Anterior cingulate cortex (tissue), 58 donors: ENCODE results near the gene PUS10.
"Not testable (repeated sequence)": the region's sequence is repeated elsewhere in the genome, so short reads cannot be mapped to it uniquely, and the experiment has no call there.

ENCODE experiments used
- DNase-seq, 58 donors: peaks; one replicate each; lab custom pipeline; 2025; lab: John Stamatoyannopoulos, UW

PUS10 gene

DNA sequence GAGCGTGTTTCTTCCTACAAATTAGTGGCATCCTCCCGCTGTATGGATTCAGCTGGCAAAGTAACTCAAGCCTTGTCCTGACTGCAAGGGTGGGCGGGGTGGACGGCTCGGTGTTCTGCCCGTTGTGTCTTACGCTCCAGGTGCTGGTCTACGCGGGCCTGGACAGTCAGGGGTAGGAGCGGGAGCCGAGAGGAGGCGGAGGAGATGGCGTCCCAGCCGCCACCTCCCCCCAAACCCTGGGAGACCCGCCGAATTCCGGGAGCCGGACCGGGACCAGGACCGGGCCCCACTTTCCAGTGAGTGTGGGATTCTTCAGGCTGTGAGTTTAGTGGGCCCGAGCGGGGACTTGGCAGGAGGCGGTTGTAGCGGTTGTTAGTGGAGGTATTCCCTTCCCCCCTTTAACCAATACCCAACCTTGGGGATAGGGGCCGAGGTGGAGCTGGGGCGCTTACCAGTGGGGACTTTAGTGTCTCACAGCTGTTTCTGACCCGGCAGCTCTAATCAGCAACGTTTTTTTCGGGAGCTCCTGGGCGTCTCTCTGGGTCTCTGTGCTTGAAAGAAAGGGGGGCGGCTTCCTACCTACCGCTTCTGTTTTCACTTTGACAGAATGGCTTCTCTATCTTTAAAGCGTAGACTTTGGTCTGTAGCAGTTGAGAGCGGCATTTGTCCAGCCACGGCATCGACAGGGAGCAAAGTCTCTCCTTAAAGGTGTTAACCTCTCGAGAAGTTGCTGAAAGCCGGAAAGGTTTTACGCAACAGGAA is at the start of gene PUS10, which contains the start of gene PEX13:
PUS10 (minus strand) TSS at position 700 of the 762 bp plus-strand sequence. CDS start 6,365 bp downstream, outside the sequence.
PEX13 (plus strand) TSS at position 165 of the 762 bp plus-strand sequence; CDS start at position 205, 40 bp downstream.
- DNase-seq, result peak; percentile 29 to 96 (median 83)

GRCh38 chr2:61065714-61066709 is 48.0 kb upstream of the PUS10 start, which contains the start of gene SANBR:
Gene SANBR, plus strand, starts transcription at chr2:61065871. Its CDS starts 4,480 bp downstream, at chr2:61070351.
- DNase-seq, result peak; percentile 32 to 93 (median 83)

DNA sequence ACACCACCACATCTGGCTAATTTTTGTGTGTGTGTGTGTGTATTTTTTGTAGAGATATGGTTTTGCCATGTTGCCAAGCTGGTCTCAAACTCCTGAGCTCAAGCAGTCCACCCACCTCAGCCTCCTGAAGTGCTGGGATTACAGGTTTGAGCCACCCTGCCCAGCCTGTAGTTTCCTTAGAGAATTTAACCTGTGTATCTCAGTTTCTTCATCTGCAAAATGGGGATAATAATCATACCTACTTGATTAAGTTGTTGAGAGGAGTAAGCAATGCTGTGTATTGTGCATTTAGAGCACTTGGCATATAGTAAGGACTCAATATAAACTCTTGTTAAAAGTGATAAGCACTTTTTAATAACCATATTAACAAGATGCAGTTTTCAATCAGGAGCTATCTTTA is 41.3 kb upstream of the PUS10 start:
- no peak for DNase-seq

DNA sequence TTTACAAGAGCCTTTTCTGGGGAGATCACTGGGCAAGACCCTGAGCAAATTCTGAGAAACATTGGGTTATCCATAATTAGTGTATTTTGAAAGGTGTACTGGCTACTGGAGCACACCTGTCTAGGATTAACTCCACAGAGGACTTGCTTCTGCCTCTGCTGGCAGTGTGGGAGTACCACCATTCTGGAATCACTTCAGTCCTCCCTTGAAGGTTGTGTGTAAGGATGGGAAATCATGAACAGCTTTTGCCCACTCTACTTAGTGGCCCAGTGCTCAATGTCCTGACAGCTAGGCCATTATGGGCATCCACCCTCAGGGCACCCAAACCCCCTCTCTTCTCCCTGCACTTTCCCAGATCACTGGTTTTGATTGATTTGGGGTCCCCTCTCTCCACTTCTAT is 39.5 kb upstream of the PUS10 start:
- no peak for DNase-seq

DNA sequence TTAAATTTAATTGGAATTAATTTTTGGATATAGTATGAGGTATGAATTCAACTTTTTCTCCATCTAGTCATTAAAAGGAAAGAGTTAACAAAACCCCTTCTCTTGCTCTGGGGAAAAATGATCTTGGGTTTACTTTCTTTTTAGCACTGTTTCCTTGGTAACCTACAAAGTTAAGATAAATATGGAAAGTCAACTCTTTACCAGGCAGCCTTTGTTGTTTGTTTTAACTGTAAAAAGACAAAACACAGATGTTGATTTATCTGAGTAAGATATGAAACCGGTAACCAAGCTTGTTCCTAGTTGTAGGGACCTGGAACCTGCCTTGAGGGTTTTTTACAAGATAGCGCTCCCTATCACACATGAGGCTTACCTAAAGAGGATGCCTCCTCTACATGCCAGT is 37.5 kb upstream of the PUS10 start:
- DNase-seq, result no peak

DNA sequence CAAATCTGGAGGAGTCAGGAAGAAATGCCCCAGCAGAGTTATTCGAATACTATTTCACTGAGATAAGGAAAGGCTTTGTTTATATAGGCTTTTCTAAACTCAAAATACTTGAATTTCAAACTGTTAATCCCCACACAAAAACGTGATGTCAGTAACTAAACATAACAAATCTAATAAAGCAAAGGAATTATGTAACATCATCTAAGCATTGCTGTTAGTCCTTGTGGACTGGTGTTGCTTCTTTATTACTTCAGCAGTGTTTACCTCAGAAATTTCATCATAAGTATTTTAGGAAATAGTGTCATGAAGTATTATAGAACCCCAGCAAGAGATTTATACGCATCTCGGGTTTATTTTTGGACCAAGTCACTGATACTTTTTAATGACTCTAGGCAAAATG is 27.9 kb upstream of the PUS10 start:
- no peak for DNase-seq

DNA sequence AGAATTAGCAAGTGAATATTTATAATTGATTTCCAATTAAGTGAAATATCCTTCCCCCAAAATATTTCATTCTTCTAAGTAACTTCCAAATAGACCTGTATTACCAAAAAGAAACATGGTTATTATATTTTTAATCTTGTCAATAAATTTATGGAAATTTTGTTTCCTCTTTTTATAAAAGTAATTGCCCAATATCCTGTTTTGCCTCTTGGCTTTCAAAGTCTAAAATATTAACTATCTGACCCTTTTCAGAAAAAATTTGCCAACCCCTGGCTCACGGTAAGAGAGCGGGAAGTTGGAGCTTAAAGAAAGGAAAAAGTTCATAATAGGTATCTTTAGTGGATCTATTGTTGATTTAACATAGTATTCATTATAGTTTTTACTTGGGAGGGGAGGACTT is 27.2 kb upstream of the PUS10 start:
- no peak for DNase-seq

DNA sequence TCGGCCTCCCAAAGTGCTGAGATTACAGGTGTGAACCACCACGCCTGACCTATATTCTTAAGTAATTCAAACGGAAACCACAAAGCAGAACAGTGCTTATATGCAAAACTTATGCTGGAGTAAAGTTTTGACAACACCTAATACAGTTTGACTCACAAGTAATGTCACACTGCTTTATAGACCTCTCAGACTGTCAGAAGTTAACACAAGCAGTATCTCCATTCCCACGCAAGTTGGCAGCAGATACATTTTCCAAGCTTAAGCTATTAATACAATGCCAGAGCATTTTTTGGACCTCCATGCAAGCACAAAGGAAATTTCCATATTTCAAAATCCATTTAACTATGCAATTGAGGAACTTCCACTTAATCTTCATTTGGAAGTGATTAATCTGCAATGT is 26.6 kb upstream of the PUS10 start:
- DNase-seq, result no peak

- DNase-seq, result no peak
Observed at GRCh38 chr2:61042807-61043206, 24.8 kb upstream of the PUS10 start.

GRCh38 chr2:61036643-61037042 is 18.6 kb upstream of the PUS10 start:
- DNase-seq, result not testable (repeated sequence)

- DNase-seq, result not testable (repeated sequence)
Observed at GRCh38 chr2:61034592-61034991, 16.5 kb upstream of the PUS10 start.

DNA sequence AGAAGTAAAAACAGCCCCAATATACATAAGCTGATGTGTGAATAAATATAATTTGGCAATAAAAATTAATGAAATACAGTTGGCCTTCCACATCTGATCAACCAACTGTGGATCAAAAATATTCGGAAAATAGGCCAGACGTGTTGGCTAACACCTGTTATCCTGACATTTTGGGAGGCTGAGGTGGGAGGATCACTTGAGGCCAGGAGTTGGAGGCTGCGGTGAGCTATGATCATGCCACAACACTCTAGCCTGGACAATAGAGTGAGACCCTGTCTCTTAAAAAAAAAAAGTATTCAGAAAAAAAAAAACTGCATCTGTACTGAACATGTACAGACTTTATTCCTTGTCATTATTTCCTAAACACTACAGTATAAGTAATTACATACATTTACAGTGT is 11.5 kb upstream of the PUS10 start:
- no peak for DNase-seq

DNA sequence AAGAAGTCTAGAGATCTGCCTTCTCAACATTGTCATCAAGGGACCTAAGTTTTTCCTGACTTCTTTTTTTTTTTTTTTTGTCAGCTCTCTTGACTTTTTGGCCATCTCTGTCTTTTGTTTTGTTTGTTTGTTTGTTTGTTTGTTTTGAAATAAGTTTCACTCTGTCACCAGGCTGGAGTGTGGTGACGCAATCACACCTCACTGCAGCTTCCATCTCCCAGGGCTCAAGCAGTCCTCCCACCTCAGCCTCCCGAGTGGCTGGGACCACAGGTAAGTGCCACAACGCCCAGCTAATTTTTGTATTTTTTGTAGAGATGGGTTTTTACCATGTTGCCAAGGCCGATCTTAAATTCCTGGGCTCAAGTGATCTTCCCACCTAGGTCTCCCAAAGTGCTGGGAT is 5.6 kb upstream of the PUS10 start:
- no peak for DNase-seq

DNA sequence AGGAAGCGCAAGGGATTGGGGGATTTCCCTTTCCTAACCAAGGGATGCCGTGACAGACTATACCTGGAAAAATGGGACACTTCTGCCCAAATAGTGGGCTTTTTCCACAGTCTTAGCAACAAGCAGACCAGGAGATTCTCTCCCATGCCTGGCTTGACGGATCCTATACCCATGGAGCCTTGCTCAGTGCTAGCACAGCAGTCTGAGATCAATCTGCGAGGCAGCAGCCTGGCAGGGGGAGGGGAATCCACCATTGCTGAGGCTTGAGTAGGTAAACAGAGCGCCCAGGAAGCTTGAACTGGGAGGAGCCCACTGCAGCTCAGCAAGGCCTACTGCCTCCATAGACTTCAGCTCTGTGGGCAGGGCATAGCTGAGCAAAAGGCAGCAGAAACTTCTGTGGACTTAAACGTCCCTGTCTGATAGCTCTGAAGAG is 3.2 kb upstream of the PUS10 start:
- DNase-seq, result no peak

- DNase-seq, result no peak
Observed at GRCh38 chr2:61018798-61019197, 743 bp upstream of the PUS10 start.

DNA sequence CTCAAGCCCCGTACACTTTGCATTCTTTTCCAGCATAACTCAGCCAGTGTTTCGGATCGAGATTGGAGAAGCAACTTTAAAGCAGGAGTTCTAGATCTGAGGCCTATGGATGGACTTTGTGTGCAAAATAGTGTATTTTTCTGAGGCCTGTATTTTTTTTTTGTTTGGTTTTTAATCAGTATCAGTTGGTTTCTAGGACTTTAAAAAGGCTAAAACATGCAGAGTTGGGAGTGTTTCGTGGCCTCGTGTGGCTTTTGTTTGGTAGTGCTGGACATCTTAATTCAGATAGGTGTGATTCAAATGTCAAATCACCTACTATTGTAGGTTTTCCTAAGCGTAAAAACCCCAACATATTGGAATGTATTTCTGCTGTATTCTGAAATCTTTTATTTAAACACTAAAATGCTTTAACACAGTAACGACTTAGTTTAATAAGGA is 282 bp upstream of the PUS10 start:
- no peak for DNase-seq

DNA sequence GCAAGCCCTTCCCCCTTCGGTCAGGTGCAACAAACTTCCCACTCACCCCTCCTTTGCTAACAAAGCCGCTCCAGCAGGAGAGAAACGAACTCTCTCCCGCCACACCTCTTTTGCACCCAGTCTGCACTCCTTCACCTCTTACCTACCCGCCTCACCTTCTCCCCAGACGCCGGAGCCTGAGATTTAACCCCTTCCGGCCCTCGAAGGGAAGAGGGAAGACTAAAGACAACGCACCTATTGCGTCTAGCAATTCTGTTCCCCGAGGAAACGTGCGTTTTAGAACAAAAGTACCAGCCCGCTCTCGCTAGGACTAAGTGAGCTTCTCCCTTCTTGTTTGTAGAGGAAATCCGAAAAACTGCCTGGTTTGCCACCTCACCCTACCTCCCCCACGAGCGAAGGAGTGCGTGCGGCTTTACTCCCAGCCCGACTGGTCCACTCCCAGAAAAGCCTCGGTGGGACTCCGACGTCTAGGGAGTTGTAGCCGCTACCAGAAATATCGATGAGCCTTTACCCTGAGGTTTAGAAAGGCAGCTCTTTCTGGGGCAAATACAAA is 976 bp downstream of the PUS10 start:
- peak; percentile 32 to 96 (median 82) for DNase-seq

- no peak for DNase-seq
Observed at GRCh38 chr2:61016392-61017002, 1.6 kb downstream of the PUS10 start.

GRCh38 chr2:61015976-61016375 is 2.1 kb downstream of the PUS10 start:
- no peak for DNase-seq

GRCh38 chr2:61014763-61015162 is 3.3 kb downstream of the PUS10 start:
- DNase-seq, result no peak
